ENCODE data around the gene EML6. TPM values are rescaled to one million over a fixed set of nuclear protein-coding genes. Genes with fewer than 3 reads are reported as not detected.

The EML6 gene
- 2.3 TPM for polyA plus RNA-seq (2013, experiment 1 of 2)
- polyA plus RNA-seq (2013, experiment 2 of 2): 0.66 TPM

GRCh38 chr2:54723131-54723995 is at the start of gene EML6:
TSS of gene EML6 (plus strand) at chr2:54723662. CDS start at chr2:54725062, 1,400 bp downstream.
- WGBS, 2 experiments (ENCODE audit: insufficient coverage in 2 of 2): 0% methylated on average over 50 to 71 of the region's 90 CpGs
- H3K4me1 ChIP-seq (ENCODE audit: control insufficient read depth, insufficient read depth, low read length, poor library complexity, severe bottlenecking): no peaks in the 10 kb centered on the region
- H3K36me3 ChIP-seq (ENCODE audit: control insufficient read depth, insufficient read depth, low read length): no peaks in the 10 kb centered on the region
- peak within 1 kb of the TSS; percentile 71 for H3K4me3 ChIP-seq (ENCODE audit: extremely low read depth, insufficient read depth, low read length, poor library complexity, severe bottlenecking)
- no peak within 1 kb of the TSS for H3K27ac ChIP-seq (ENCODE audit: low read depth, low read length, severe bottlenecking)
- no peaks in the 10 kb centered on the region for H3K9me3 ChIP-seq (ENCODE audit: control insufficient read depth, low read length)

GRCh38 chr2:54675281-54675680 is 48.2 kb upstream of the EML6 start:
- Histone ChIP-seq H3K36me3 (ENCODE audit: control insufficient read depth, insufficient read depth, low read length) (peaks cover 23% of the 10 kb centered on the region), H3K27ac (ENCODE audit: low read depth, low read length, severe bottlenecking) (no peak overlapping the region), H3K9me3 (ENCODE audit: control insufficient read depth, low read length) (no peaks in the 10 kb centered on the region), H3K4me1 (ENCODE audit: control insufficient read depth, insufficient read depth, low read length, poor library complexity, severe bottlenecking) (peaks cover 3% of the 10 kb centered on the region), H3K4me3 (ENCODE audit: extremely low read depth, insufficient read depth, low read length, poor library complexity, severe bottlenecking) (no peak overlapping the region)
- 91 to 94% methylated on average over 7 of the region's 8 CpGs for WGBS, 2 experiments (ENCODE audit: insufficient coverage in 2 of 2)

- Histone ChIP-seq H3K36me3 (ENCODE audit: control insufficient read depth, insufficient read depth, low read length) (peaks cover 18% of the 10 kb centered on the region), H3K27ac (ENCODE audit: low read depth, low read length, severe bottlenecking) (no peak overlapping the region), H3K9me3 (ENCODE audit: control insufficient read depth, low read length) (no peaks in the 10 kb centered on the region), H3K4me1 (ENCODE audit: control insufficient read depth, insufficient read depth, low read length, poor library complexity, severe bottlenecking) (peaks cover 3% of the 10 kb centered on the region), H3K4me3 (ENCODE audit: extremely low read depth, insufficient read depth, low read length, poor library complexity, severe bottlenecking) (no peak overlapping the region)
- 94 to 99% methylated on average over 7 to 9 of the region's 11 CpGs for WGBS, 2 experiments (ENCODE audit: insufficient coverage in 2 of 2)
These were observed 47.7 kb upstream of the EML6 start for GRCh38 chr2:54675738-54676137.

- H3K36me3 ChIP-seq (ENCODE audit: control insufficient read depth, insufficient read depth, low read length): peaks cover 12% of the 10 kb centered on the region
- no peak overlapping the region for H3K27ac ChIP-seq (ENCODE audit: low read depth, low read length, severe bottlenecking)
- no peaks in the 10 kb centered on the region for H3K9me3 ChIP-seq (ENCODE audit: control insufficient read depth, low read length)
- H3K4me1 ChIP-seq (ENCODE audit: control insufficient read depth, insufficient read depth, low read length, poor library complexity, severe bottlenecking): peaks cover 3% of the 10 kb centered on the region
- 89 to 91% methylated on average over 2 of the region's 2 CpGs for WGBS, 2 experiments (ENCODE audit: insufficient coverage in 2 of 2)
- H3K4me3 ChIP-seq (ENCODE audit: extremely low read depth, insufficient read depth, low read length, poor library complexity, severe bottlenecking): no peak overlapping the region
These were observed 46.8 kb upstream of the EML6 start for GRCh38 chr2:54676656-54677055.

GRCh38 chr2:54677476-54678265 is 45.8 kb upstream of the EML6 start:
- 97 to 100% methylated on average over 4 to 6 of the region's 6 CpGs for WGBS, 2 experiments (ENCODE audit: insufficient coverage in 2 of 2)
- H3K4me3 ChIP-seq (ENCODE audit: extremely low read depth, insufficient read depth, low read length, poor library complexity, severe bottlenecking): no peak overlapping the region
- peaks cover 5% of the 10 kb centered on the region for H3K36me3 ChIP-seq (ENCODE audit: control insufficient read depth, insufficient read depth, low read length)
- H3K27ac ChIP-seq (ENCODE audit: low read depth, low read length, severe bottlenecking): no peak overlapping the region
- H3K4me1 ChIP-seq (ENCODE audit: control insufficient read depth, insufficient read depth, low read length, poor library complexity, severe bottlenecking): peaks cover 3% of the 10 kb centered on the region
- no peaks in the 10 kb centered on the region for H3K9me3 ChIP-seq (ENCODE audit: control insufficient read depth, low read length)

- H3K4me1 ChIP-seq (ENCODE audit: control insufficient read depth, insufficient read depth, low read length, poor library complexity, severe bottlenecking): no peaks in the 10 kb centered on the region
- H3K36me3 ChIP-seq (ENCODE audit: control insufficient read depth, insufficient read depth, low read length): peaks cover under 1% of the 10 kb centered on the region
- no peak overlapping the region for H3K27ac ChIP-seq (ENCODE audit: low read depth, low read length, severe bottlenecking)
- H3K9me3 ChIP-seq (ENCODE audit: control insufficient read depth, low read length): no peaks in the 10 kb centered on the region
- 64 to 81% methylated on average over 2 to 3 of the region's 3 CpGs for WGBS, 2 experiments (ENCODE audit: insufficient coverage in 2 of 2)
- H3K4me3 ChIP-seq (ENCODE audit: extremely low read depth, insufficient read depth, low read length, poor library complexity, severe bottlenecking): no peak overlapping the region
These were observed 44.7 kb upstream of the EML6 start for GRCh38 chr2:54678719-54679118.

GRCh38 chr2:54680397-54681041 is 42.9 kb upstream of the EML6 start:
- H3K4me1 ChIP-seq (ENCODE audit: control insufficient read depth, insufficient read depth, low read length, poor library complexity, severe bottlenecking): no peaks in the 10 kb centered on the region
- 86 to 90% methylated on average over 3 to 6 of the region's 6 CpGs for WGBS, 2 experiments (ENCODE audit: insufficient coverage in 2 of 2)
- H3K27ac ChIP-seq (ENCODE audit: low read depth, low read length, severe bottlenecking): no peak overlapping the region
- no peak overlapping the region for H3K4me3 ChIP-seq (ENCODE audit: extremely low read depth, insufficient read depth, low read length, poor library complexity, severe bottlenecking)
- no peaks in the 10 kb centered on the region for H3K36me3 ChIP-seq (ENCODE audit: control insufficient read depth, insufficient read depth, low read length)
- no peaks in the 10 kb centered on the region for H3K9me3 ChIP-seq (ENCODE audit: control insufficient read depth, low read length)

- Histone ChIP-seq H3K27ac (ENCODE audit: low read depth, low read length, severe bottlenecking) (no peak overlapping the region), H3K9me3 (ENCODE audit: control insufficient read depth, low read length) (no peaks in the 10 kb centered on the region)
- WGBS, 2 experiments (ENCODE audit: insufficient coverage in 2 of 2): 95 to 96% methylated on average over 4 of the region's 6 CpGs
These were observed 42.0 kb upstream of the EML6 start for GRCh38 chr2:54681416-54681815.

GRCh38 chr2:54683596-54683995 is 39.9 kb upstream of the EML6 start:
- WGBS, 2 experiments (ENCODE audit: insufficient coverage in 2 of 2): 100% methylated on average over 1 of the region's 2 CpGs; no CpG with 5 or more reads in 1 of the 2 experiments
- Histone ChIP-seq H3K9me3 (ENCODE audit: control insufficient read depth, low read length) (no peaks in the 10 kb centered on the region), H3K27ac (ENCODE audit: low read depth, low read length, severe bottlenecking) (no peak overlapping the region)

More at GRCh38 chr2:54681416-54681815, 42.0 kb upstream of the EML6 start:
- H3K36me3 ChIP-seq (ENCODE audit: control insufficient read depth, insufficient read depth, low read length): no peaks in the 10 kb centered on the region
- H3K4me3 ChIP-seq (ENCODE audit: extremely low read depth, insufficient read depth, low read length, poor library complexity, severe bottlenecking): no peak overlapping the region
- H3K4me1 ChIP-seq (ENCODE audit: control insufficient read depth, insufficient read depth, low read length, poor library complexity, severe bottlenecking): no peaks in the 10 kb centered on the region

GRCh38 chr2:54685263-54685775 is 38.1 kb upstream of the EML6 start:
- Histone ChIP-seq H3K27ac (ENCODE audit: low read depth, low read length, severe bottlenecking) (no peak overlapping the region), H3K9me3 (ENCODE audit: control insufficient read depth, low read length) (no peaks in the 10 kb centered on the region), H3K36me3 (ENCODE audit: control insufficient read depth, insufficient read depth, low read length) (no peaks in the 10 kb centered on the region), H3K4me3 (ENCODE audit: extremely low read depth, insufficient read depth, low read length, poor library complexity, severe bottlenecking) (no peak overlapping the region), H3K4me1 (ENCODE audit: control insufficient read depth, insufficient read depth, low read length, poor library complexity, severe bottlenecking) (peaks cover 3% of the 10 kb centered on the region)
- 80 to 81% methylated on average over 4 of the region's 4 CpGs for WGBS, 2 experiments (ENCODE audit: insufficient coverage in 2 of 2)

More at GRCh38 chr2:54683596-54683995, 39.9 kb upstream of the EML6 start:
- H3K36me3 ChIP-seq (ENCODE audit: control insufficient read depth, insufficient read depth, low read length): no peaks in the 10 kb centered on the region
- H3K4me3 ChIP-seq (ENCODE audit: extremely low read depth, insufficient read depth, low read length, poor library complexity, severe bottlenecking): no peak overlapping the region
- H3K4me1 ChIP-seq (ENCODE audit: control insufficient read depth, insufficient read depth, low read length, poor library complexity, severe bottlenecking): peaks cover 3% of the 10 kb centered on the region

All from mesodermal cell (in vitro differentiated cells).